Glutamatergic neuron (in vitro differentiated cells): ENCODE measurements around the gene ENPP5. TPM values are rescaled to one million over a fixed set of nuclear protein-coding genes. Genes with fewer than 3 reads are reported as not detected.

Experiments used
- DNase-seq: peaks from one replicate; pipeline ENCODE4 v3.0.0; 2022
- H3K27ac Mint-ChIP-seq: one replicate; pipeline ENCODE4 v1.8.0; 2020; ENCODE audit warnings: mild to moderate bottlenecking, mixed read lengths, inconsistent platforms; ENCODE audit not compliant: unreplicated experiment
- H3K27me3 Mint-ChIP-seq: one replicate; pipeline ENCODE4 v1.8.0; 2020; ENCODE audit warnings: mild to moderate bottlenecking, moderate library complexity, mixed read lengths, inconsistent platforms; ENCODE audit not compliant: unreplicated experiment
- H3K36me3 Mint-ChIP-seq: one replicate; pipeline ENCODE4 v1.8.0; 2020; ENCODE audit warnings: mild to moderate bottlenecking, mixed read lengths, inconsistent platforms; ENCODE audit not compliant: unreplicated experiment
- H3K4me1 Mint-ChIP-seq: one replicate; pipeline ENCODE4 v1.8.0; 2020; ENCODE audit warnings: mild to moderate bottlenecking, low read depth, mixed read lengths, inconsistent platforms; ENCODE audit not compliant: unreplicated experiment
- H3K4me3 Mint-ChIP-seq: one replicate; pipeline ENCODE4 v1.8.0; 2020; ENCODE audit warnings: mild to moderate bottlenecking, mixed read lengths, inconsistent platforms; ENCODE audit not compliant: unreplicated experiment
- H3K9me3 Mint-ChIP-seq: one replicate; pipeline ENCODE4 v1.8.0; 2020; ENCODE audit warnings: mild to moderate bottlenecking, moderate library complexity, mixed read lengths, inconsistent platforms; ENCODE audit not compliant: unreplicated experiment
- total RNA-seq: library from RNA; stranded (reverse); fragmentation: NEBNext Ultra II Directional; extraction: Animal tissue kit (Norgen Biotek cat#: 25700); gene quantifications from one replicate; pipeline ENCODE4 v1.2.1, GENCODE V29; 2021; ENCODE audit not compliant: unreplicated experiment
- TF ChIP-seq, protein P1 (sequence below): fragments of 200-600 bp; sonication (generic); IDR thresholded peaks from one replicate; pipeline ENCODE4 v1.5.0; 2021; ENCODE audit not compliant: partially characterized antibody, unreplicated experiment

Gene ENPP5
- total RNA-seq, 1 donor from 2014 or later, result 1.2 TPM

GRCh38 chr6:46215777-46216176, 45.0 kb upstream of the ENPP5 start:
- DNase-seq, result no peak
- Mint-ChIP-seq H3K27ac (no peak overlapping the region), H3K4me3 (no peak overlapping the region), H3K27me3 (no peaks in the 10 kb centered on the region), H3K9me3 (no peaks in the 10 kb centered on the region), H3K36me3 (no peaks in the 10 kb centered on the region), H3K4me1 (no peaks in the 10 kb centered on the region)
- TF ChIP-seq, protein P1, sequence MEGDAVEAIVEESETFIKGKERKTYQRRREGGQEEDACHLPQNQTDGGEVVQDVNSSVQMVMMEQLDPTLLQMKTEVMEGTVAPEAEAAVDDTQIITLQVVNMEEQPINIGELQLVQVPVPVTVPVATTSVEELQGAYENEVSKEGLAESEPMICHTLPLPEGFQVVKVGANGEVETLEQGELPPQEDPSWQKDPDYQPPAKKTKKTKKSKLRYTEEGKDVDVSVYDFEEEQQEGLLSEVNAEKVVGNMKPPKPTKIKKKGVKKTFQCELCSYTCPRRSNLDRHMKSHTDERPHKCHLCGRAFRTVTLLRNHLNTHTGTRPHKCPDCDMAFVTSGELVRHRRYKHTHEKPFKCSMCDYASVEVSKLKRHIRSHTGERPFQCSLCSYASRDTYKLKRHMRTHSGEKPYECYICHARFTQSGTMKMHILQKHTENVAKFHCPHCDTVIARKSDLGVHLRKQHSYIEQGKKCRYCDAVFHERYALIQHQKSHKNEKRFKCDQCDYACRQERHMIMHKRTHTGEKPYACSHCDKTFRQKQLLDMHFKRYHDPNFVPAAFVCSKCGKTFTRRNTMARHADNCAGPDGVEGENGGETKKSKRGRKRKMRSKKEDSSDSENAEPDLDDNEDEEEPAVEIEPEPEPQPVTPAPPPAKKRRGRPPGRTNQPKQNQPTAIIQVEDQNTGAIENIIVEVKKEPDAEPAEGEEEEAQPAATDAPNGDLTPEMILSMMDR, result no peak

- DNase-seq, result no peak
- Mint-ChIP-seq H3K4me1 (no peaks in the 10 kb centered on the region), H3K27me3 (no peaks in the 10 kb centered on the region), H3K9me3 (no peaks in the 10 kb centered on the region), H3K4me3 (no peak overlapping the region), H3K27ac (no peak overlapping the region), H3K36me3 (no peaks in the 10 kb centered on the region)
- TF ChIP-seq, protein P1, result no peak
Measured at GRCh38 chr6:46215213-46215612, 44.4 kb upstream of the ENPP5 start.

GRCh38 chr6:46211917-46212316, 41.1 kb upstream of the ENPP5 start:
- Mint-ChIP-seq H3K4me1 (no peaks in the 10 kb centered on the region), H3K4me3 (no peak overlapping the region), H3K27me3 (no peaks in the 10 kb centered on the region), H3K27ac (no peak overlapping the region), H3K9me3 (no peaks in the 10 kb centered on the region), H3K36me3 (no peaks in the 10 kb centered on the region)
- DNase-seq, result no peak
- TF ChIP-seq, protein P1, result no peak

DNA sequence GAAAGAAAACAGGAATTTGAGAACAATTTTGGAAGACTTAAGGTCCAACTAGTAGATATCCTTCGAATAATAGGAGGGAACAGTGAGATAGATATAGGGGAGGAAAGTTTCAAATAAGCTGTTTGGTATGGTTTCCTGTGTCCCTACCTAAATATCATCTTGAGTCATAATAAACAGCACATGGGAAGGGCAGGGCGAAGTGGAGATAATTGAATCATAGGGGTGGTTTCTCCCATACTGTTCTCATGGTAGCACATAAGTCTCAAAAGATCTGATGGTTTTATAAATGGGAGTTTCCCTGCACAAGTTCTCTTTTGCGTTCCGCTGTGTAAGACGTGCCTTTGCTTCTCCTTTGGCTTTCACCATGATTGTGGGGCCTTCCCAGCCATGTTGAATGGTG, 39.5 kb upstream of the ENPP5 start:
- DNase-seq, result no peak
- H3K9me3 Mint-ChIP-seq, result no peaks in the 10 kb centered on the region
- no peaks in the 10 kb centered on the region for H3K27me3 Mint-ChIP-seq
- peaks cover 6% of the 10 kb centered on the region for H3K36me3 Mint-ChIP-seq
- no peaks in the 10 kb centered on the region for H3K4me1 Mint-ChIP-seq
- no peak overlapping the region for H3K4me3 Mint-ChIP-seq
- TF ChIP-seq, protein P1, result no peak
- H3K27ac Mint-ChIP-seq, result no peak overlapping the region

DNA sequence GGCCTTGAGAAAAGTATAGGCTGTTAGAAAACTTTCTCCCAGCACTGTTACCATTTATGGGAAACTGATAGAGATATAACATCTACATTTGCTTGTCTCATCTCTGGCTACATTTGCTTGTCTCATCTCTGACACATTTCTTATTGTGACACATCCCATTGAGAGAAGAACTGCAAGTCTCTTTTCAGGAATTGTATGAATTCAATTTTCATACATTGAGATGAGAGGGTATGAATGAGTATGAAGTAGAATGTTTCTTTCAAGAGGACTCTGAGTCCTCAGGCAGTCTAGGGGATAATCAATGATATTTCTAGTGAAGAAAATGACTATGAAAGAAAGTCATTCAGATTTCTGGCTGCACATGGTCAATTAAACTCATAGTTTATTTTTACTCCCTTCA, 37.5 kb upstream of the ENPP5 start:
- H3K4me3 Mint-ChIP-seq, result no peak overlapping the region
- H3K36me3 Mint-ChIP-seq, result peaks cover 6% of the 10 kb centered on the region
- no peak for DNase-seq
- H3K27ac Mint-ChIP-seq, result no peak overlapping the region
- H3K4me1 Mint-ChIP-seq, result peaks cover 3% of the 10 kb centered on the region
- no peaks in the 10 kb centered on the region for H3K27me3 Mint-ChIP-seq
- H3K9me3 Mint-ChIP-seq, result no peaks in the 10 kb centered on the region
- TF ChIP-seq, protein P1, result no peak
